T-helper 17 cell (primary cell): ENCODE measurements around the gene YJEFN3. TPM values are rescaled to one million over a fixed set of nuclear protein-coding genes. Genes with fewer than 3 reads are reported as not detected.
A peak's percentile ranks its signal among the peaks of the same experiment; 100 is the strongest.

Source experiments
- ATAC-seq: fragments of 150-1000 bp; cut with Tn5 transposase; 2 replicates; pipeline ENCODE4 v1.10.0; 2021; ENCODE audit warnings: mild to moderate bottlenecking, moderate library complexity
- DNase-seq, 3 donors: peaks; one replicate each; pipeline versions ENCODE4 v3.0.0 to v3.0.0-alpha.2; 2020 to 2021
- H3K9me3 ChIP-seq: one replicate; pipeline ENCODE4 v1.7.0; 2013; ENCODE audit warnings: low read length, mild to moderate bottlenecking; ENCODE audit not compliant: control insufficient read depth, poor library complexity, severe bottlenecking
- H3K27ac Mint-ChIP-seq: one replicate; pipeline ENCODE4 v1.8.0; 2022; ENCODE audit warnings: mild to moderate bottlenecking, moderate library complexity, mixed read lengths
- H3K27me3 Mint-ChIP-seq: one replicate; pipeline ENCODE4 v1.8.0; 2022; ENCODE audit warnings: mixed read lengths
- H3K36me3 Mint-ChIP-seq: one replicate; pipeline ENCODE4 v1.8.0; 2022; ENCODE audit warnings: low read depth, mixed read lengths
- H3K4me1 Mint-ChIP-seq: one replicate; pipeline ENCODE4 v1.8.0; 2022; ENCODE audit warnings: mild to moderate bottlenecking, mixed read lengths
- H3K4me3 Mint-ChIP-seq: one replicate; pipeline ENCODE4 v1.8.0; 2022; ENCODE audit warnings: mild to moderate bottlenecking, moderate library complexity, mixed read lengths
- total RNA-seq, 4 donors: library from RNA in 2 of 4; stranded (reverse) in 2 of 4; gene quantifications; one replicate each; pipeline ENCODE4 v1.2.3 and lab custom pipeline; 2022 to 2026

Gene YJEFN3
- total RNA-seq, 2 donors from 2014 or later, result 3.0 to 6.1 TPM

GRCh38 chr19:19550972-19551852 is 22.5 kb downstream of the YJEFN3 start:
- Mint-ChIP-seq H3K4me1 (peaks cover 3% of the 10 kb centered on the region), H3K27me3 (no peaks in the 10 kb centered on the region), H3K4me3 (no peak overlapping the region), H3K36me3 (no peaks in the 10 kb centered on the region), H3K27ac (no peak overlapping the region)
- ATAC-seq, result no peak
- no peaks in the 10 kb centered on the region for H3K9me3 ChIP-seq
- no peak for DNase-seq

GRCh38 chr19:19551853-19552192 is 23.1 kb downstream of the YJEFN3 start:
- no peaks in the 10 kb centered on the region for H3K9me3 ChIP-seq
- no peak for DNase-seq
- H3K36me3 Mint-ChIP-seq, result no peaks in the 10 kb centered on the region
- no peak overlapping the region for H3K4me3 Mint-ChIP-seq
- H3K27me3 Mint-ChIP-seq, result no peaks in the 10 kb centered on the region
- H3K4me1 Mint-ChIP-seq, result peaks cover 3% of the 10 kb centered on the region
- no peak overlapping the region for H3K27ac Mint-ChIP-seq
- ATAC-seq, result no peak

DNA sequence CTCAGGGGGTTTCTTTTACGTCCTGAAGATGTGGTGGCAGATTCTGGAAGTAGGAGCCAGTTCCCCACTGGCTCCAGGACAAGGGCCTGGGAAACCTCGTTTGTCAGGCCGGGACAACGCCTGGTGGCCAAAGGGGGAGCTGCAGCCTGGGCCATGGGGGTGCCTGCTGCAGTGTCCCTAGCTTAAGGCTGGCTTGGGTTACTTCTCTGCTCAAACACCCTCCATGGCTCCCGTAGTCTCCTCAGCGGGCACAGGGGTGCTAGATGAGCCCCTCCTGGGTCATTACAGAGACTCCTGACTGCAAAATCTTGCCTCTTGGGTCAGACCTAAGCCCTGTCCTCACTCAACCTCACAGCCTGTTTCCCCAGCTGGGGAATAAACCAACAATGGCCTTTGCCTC is 24.1 kb downstream of the YJEFN3 start:
- DNase-seq (peak in 1 of 3 donors; percentile 30), ATAC-seq (peak; percentile 47)
- H3K9me3 ChIP-seq, result no peaks in the 10 kb centered on the region
- no peak overlapping the region for H3K4me3 Mint-ChIP-seq
- H3K27me3 Mint-ChIP-seq, result no peaks in the 10 kb centered on the region
- no peaks in the 10 kb centered on the region for H3K36me3 Mint-ChIP-seq
- H3K27ac Mint-ChIP-seq, result no peak overlapping the region
- H3K4me1 Mint-ChIP-seq, result peaks cover 3% of the 10 kb centered on the region

DNA sequence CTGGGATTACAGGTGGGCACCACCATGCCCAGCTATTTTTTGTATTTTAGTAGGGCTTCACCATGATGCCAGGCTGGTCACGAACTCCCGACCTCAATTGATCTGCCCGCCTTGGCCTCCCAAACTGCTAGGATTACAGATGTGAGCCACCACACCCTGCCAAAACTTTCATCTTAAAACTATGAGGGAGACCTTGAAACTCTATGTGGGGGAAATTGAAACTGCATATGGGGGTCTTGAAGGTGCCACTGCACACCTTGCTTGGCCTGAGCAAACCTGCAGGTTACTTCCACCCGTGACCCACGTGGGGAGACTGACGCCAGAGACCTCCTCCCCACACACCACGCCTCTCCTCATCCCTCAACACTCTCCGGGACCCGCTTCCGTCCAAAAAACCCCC is 25.0 kb downstream of the YJEFN3 start:
- no peak overlapping the region for H3K27ac Mint-ChIP-seq
- no peak overlapping the region for H3K4me3 Mint-ChIP-seq
- H3K36me3 Mint-ChIP-seq, result peaks cover 2% of the 10 kb centered on the region

DNA sequence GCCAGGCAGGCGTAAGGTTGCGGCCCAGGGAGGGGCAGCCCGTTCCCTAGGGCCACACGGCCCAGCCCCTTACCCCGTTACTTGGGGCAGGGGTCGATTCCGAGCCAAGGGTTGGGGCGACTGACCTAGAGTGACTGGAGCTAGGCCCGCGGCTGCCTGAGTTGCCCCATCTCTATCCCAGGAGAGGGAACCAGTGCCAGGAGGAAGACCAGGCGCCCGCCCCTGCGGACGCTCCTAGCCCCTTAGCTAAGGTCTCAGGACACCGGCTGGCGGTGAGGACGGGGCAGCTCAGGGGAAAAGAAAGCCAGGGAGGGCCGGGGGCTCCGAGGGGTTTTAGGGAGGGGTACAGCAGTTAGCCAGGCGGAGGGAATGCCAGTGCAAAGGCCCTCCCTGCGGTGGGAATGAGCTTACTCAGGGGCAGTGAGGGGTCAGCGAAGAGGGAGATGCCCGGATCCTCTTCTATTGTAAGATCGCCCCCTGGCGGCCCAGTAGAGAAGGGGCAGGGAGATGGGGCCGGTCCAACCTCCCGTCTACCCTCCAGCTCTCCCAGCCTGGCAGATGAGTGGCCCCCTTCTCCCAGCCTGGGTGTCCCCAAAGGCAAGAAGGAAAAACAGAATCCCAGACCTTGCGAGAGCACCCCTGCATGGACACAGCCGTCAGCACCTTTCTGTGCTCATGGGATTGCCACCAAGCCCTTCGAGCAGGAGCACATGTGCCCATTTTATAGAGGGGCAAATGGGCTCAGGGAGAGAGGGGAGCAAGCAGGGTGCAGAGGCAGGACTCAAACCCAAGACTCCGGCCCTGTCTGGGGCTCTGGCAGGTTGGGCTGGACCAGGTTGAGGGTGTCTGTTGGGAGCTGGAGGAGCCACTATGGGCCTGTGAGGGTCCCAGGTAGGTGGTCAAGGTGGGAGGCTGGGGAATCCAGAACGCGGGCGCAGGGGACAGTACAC is 25.6 kb downstream of the YJEFN3 start:
- no peaks in the 10 kb centered on the region for H3K9me3 ChIP-seq
- peaks cover 4% of the 10 kb centered on the region for H3K36me3 Mint-ChIP-seq
- peak overlapping the region; percentile 7 for H3K4me3 Mint-ChIP-seq
- H3K27me3 Mint-ChIP-seq, result no peaks in the 10 kb centered on the region
- H3K27ac Mint-ChIP-seq, result no peak overlapping the region
- DNase-seq (peak in 2 of 3 donors; percentile 47 to 48), ATAC-seq (peak; percentile 66)
- peaks cover 10% of the 10 kb centered on the region for H3K4me1 Mint-ChIP-seq

More for the DNA sequence above, 25.0 kb downstream of the YJEFN3 start:
- H3K27me3 Mint-ChIP-seq, result no peaks in the 10 kb centered on the region
- no peak for ATAC-seq
- no peaks in the 10 kb centered on the region for H3K9me3 ChIP-seq
- DNase-seq, result no peak
- peaks cover 5% of the 10 kb centered on the region for H3K4me1 Mint-ChIP-seq

DNA sequence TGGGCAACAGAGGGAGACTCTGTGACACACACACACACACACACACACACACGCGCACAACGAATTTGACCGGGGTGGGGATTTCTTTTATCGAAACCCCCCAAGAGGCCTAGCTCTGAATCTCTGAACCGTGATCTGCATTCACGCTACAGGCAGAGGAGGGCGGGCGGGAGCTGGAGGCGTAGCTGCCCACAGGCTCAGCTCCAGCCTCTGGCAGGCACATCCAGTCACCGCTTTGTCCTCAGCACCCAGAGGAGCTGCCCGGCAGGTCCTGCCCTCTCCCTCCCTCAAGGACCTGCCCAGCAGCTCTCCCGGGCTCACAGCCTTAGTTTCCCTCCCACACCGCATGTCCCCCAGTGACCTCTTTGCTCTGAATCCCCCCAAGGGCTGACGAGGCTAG is 29.3 kb downstream of the YJEFN3 start:
- DNase-seq, result no peak
- Mint-ChIP-seq H3K27ac (peak overlapping the region; percentile 49), H3K4me1 (peaks cover 25% of the 10 kb centered on the region), H3K36me3 (peaks cover 4% of the 10 kb centered on the region), H3K27me3 (no peaks in the 10 kb centered on the region), H3K4me3 (no peak overlapping the region)
- no peak for ATAC-seq
- H3K9me3 ChIP-seq, result no peaks in the 10 kb centered on the region

DNA sequence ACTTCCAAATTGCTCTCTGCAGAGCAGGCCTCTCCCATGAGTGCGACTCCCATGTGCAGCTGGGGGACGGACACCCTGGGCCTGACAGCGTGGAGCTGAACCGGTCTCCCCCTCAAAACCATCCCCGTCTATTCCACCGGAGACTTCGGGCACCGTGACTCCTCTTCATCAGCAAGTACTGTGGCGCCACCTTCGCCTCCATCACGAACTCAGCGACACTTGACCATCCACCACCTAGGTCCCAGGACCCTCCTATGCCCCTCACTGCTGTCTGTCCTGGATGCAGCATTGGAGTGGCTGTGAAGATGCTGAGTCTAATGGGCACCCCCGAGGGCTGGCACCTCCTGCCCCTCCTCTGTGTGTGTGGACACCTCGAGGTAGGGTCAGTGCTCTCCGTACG is 29.9 kb downstream of the YJEFN3 start:
- Mint-ChIP-seq H3K4me1 (peaks cover 26% of the 10 kb centered on the region), H3K4me3 (peak overlapping the region; percentile 70), H3K27ac (peak overlapping the region; percentile 49), H3K27me3 (no peaks in the 10 kb centered on the region), H3K36me3 (peaks cover 4% of the 10 kb centered on the region)
- H3K9me3 ChIP-seq, result no peaks in the 10 kb centered on the region
- DNase-seq (no peak), ATAC-seq (no peak)

DNA sequence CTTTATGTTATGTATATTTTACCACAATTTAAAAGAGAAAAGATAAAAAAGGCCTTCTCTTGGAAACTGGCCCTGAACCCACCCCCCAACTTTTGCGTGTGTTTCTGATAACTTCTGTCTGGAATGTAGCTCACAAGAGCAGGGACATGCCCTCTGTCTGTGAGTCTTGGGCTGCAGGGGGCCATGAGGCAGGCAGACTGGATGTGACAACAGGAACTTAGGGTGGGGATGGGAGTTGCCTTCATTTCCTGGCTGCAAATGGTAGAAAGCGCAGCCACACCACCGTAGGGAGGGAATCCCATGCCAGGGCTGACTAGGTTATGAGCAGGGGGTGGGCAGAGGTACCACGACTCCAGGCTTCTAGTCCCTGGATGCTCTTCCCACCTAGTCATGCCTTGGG is 31.2 kb downstream of the YJEFN3 start:
- DNase-seq (no peak), ATAC-seq (peak; percentile 19)
- no peaks in the 10 kb centered on the region for H3K9me3 ChIP-seq
- H3K36me3 Mint-ChIP-seq, result peaks cover 4% of the 10 kb centered on the region
- H3K4me3 Mint-ChIP-seq, result no peak overlapping the region
- peaks cover 24% of the 10 kb centered on the region for H3K4me1 Mint-ChIP-seq
- no peaks in the 10 kb centered on the region for H3K27me3 Mint-ChIP-seq
- peak overlapping the region; percentile 49 for H3K27ac Mint-ChIP-seq

DNA sequence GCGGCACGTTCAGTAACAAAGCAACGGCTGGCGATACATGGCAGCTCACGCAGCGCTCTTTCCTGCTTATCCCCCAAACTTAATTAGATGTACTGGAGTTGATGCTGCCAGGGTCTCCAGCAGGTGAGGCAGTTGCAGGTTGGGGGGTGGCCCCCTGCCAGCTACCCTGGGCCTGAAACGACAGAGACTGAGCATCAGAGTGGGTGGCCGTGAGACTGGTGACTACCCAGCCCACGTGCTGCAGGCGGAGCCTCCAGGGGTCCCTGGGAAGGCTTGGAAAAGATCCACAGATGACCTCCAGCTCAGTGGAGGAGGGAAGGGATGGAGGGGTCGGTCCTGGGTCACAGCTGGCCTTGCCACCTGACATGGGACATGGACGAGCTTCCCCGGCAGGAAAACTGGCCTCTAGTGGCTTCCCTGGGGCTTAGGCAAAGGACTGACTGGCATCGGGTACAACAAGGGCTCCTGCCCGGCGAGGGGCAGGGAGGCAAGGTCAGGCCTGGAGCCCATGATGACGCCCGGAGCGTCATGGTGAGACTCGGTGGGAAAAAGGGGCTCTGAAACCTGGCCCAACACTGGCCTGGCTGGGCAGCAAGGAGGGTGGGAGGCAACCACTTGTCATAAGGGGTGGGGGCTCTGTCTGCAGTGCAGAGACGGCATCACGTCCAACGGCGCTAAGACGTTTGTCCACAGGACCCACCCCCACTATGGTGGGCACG is 33.4 kb downstream of the YJEFN3 start:
- DNase-seq (no peak), ATAC-seq (no peak)
- H3K27ac Mint-ChIP-seq, result peak overlapping the region; percentile 90
- H3K4me1 Mint-ChIP-seq, result peaks cover 24% of the 10 kb centered on the region
- no peaks in the 10 kb centered on the region for H3K9me3 ChIP-seq
- peaks cover 4% of the 10 kb centered on the region for H3K36me3 Mint-ChIP-seq
- H3K4me3 Mint-ChIP-seq, result peak overlapping the region; percentile 76
- H3K27me3 Mint-ChIP-seq, result no peaks in the 10 kb centered on the region

DNA sequence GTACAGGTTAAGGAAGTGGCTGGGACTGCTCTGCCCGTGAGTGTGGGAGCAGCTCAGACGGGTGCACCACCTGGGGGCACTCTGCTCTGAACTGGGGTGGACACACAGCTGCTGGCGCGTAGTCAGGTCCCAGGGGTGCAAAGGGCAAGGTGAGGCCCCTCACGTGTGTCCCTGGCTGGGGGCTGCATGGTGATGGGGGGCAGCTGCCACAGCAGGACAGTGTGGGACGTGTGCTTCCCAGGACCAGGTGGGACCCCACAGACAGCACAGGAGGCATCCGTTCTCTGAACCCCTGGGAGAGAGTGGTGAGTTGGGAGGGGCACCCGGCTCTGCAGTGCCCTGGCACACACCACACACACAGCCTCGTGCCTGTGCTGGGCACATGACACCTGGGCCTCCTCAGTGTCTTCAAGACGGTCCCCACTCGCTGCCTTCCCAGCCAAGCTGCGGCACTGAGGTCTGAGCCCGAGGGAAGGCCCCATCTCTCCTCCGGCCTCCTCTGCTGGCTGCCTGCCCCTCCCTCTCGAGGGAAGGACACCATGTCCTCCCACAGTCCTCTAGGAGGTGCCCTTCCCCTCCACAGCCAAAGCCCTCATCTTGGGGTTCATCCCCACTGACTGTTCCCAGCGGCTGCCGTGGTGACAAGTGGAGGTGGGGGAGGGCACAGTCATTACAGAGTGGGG is 34.1 kb downstream of the YJEFN3 start:
- peak; percentile 61 for ATAC-seq
- H3K27ac Mint-ChIP-seq, result peak overlapping the region; percentile 90

DNA sequence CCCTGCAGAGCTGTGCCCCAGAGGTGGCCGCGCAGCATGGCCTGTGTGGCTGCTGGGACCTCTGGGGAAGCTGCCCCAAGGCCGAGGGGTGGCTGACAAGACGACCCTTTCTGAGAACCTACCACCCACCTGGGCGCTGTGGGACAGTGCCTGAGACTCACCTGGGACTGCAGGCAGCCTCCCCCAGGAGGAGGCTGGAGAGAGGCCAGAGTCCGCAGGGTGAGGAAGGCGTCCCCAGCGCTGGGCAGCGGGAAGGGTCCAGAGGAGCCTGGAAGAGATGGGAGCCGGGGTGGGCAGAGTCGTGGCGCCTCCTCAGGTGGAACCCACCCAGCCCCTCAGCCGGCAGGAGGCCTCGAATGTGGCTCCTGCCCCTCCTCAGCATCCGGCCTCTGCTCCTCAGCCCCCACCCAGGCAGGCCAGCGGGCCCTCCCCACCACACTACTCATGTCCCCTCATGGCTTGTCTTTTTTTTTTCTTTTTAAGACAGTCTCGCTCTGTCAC is 34.7 kb downstream of the YJEFN3 start:
- no peak overlapping the region for H3K4me3 Mint-ChIP-seq
- peak; percentile 14 for ATAC-seq

More for the DNA sequence above, 34.1 kb downstream of the YJEFN3 start:
- peaks cover 24% of the 10 kb centered on the region for H3K4me1 Mint-ChIP-seq
- no peaks in the 10 kb centered on the region for H3K27me3 Mint-ChIP-seq
- H3K4me3 Mint-ChIP-seq, result peak overlapping the region; percentile 76
- H3K9me3 ChIP-seq, result no peaks in the 10 kb centered on the region
- DNase-seq, result no peak
- H3K36me3 Mint-ChIP-seq, result peaks cover 7% of the 10 kb centered on the region

GRCh38 chr19:19566306-19566705 is 37.6 kb downstream of the YJEFN3 start:
- H3K4me3 Mint-ChIP-seq, result no peak overlapping the region
- no peaks in the 10 kb centered on the region for H3K27me3 Mint-ChIP-seq
- H3K36me3 Mint-ChIP-seq, result peaks cover 9% of the 10 kb centered on the region
- peak overlapping the region; percentile 45 for H3K27ac Mint-ChIP-seq
- no peak for DNase-seq
- H3K4me1 Mint-ChIP-seq, result peaks cover 15% of the 10 kb centered on the region
- H3K9me3 ChIP-seq, result no peaks in the 10 kb centered on the region
- no peak for ATAC-seq

More for the DNA sequence above, 34.7 kb downstream of the YJEFN3 start:
- H3K9me3 ChIP-seq, result no peaks in the 10 kb centered on the region
- no peaks in the 10 kb centered on the region for H3K27me3 Mint-ChIP-seq
- H3K27ac Mint-ChIP-seq, result peak overlapping the region; percentile 90
- no peak for DNase-seq
- H3K36me3 Mint-ChIP-seq, result peaks cover 7% of the 10 kb centered on the region
- H3K4me1 Mint-ChIP-seq, result peaks cover 24% of the 10 kb centered on the region
